GM21526 (cell line): Measurements from ENCODE around the gene COBLL1.
"Not testable (repeated sequence)": the region's sequence is repeated elsewhere in the genome, so short reads cannot be mapped to it uniquely, and the experiment has no call there.

Experiments used
- ATAC-seq: cut with Tn5 transposase; IDR thresholded peaks from one replicate; pipeline ENCODE4 v1.9.1; 2021; ENCODE audit warnings: moderate library complexity; ENCODE audit not compliant: unreplicated experiment, low FRiP score

Gene COBLL1

DNA sequence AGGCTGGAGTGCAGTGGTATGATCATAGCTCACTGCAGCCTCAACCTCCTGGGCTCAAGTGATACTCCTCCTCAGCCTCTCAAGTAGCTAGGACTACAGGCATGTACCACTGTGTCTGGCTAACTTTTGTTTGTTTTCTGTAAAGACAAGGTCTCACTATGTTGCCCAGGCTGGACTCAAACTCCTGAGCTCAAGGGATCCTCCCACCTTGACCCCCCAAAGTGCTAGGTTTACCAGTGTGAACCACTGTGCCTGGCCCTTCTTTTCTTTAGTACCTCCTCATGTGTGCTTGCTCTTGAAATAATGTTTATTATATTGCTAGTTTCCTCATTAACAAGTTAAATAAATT, 19.0 kb upstream of the COBLL1 start:
- no peak for ATAC-seq

DNA sequence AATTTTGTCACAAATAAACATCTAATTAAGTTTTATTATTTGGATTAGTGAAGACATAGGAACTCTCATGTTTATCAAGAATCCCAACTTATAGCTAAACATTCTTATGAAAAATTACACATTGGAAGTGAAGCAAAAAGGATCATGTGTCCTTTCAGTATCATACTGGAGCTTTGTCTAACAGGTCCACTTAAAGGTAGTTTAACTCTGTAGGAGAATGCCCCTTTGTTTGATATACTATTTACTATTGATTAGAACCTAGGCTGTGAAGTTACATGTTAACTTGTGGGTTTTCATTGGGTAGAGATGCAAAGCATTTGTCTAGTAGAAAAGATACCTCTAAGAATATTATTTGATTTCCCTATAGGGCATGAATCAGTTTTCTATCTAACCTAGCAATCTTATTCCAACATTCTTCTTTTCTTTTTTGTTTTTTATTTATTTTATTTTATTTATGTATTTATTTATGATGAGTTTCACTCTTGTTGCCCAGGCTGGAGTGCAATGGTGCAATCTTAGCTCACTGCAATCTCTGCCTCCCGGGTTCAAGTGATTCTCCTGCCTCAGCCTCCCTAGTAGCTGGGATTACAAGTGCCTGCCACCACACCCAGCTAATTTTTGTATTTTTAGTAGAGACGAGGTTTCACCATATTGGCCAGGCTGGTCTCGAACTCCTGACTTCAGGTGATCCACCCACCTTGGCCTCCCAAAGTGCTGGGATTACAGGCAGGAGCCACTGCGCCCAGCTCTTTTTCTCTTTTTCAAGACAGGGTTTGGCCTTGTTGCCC, 18.5 kb upstream of the COBLL1 start:
- ATAC-seq, result not testable (repeated sequence)

DNA sequence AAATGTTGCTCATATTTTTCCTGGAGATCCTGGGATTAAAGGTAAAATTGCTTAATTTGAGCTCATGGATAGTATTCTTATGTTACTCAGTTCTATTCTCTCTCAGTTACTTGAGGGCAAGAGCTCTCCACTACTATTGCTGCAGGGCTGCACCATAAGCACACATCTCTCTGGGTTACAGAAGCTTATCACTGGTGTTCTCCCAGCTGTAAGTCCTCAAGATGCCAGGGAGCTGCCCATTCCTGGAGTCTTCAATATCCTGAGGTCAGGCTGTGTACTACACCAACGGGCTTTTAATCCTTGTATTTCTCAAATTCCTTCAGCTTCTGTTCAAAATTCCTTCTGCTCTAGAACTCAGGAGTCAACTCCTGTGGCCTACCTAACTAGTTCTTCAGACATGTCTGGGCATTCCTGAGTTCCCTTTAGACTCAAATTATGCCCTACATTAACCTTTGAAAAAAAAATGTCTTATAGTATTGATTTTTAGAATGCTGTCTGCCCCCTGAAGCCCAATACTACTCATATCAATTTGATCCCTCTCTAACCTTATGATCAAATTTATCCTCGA, 17.7 kb upstream of the COBLL1 start:
- no peak for ATAC-seq

GRCh38 chr2:164852086-164852485, 10.5 kb upstream of the COBLL1 start:
- ATAC-seq, result no peak

GRCh38 chr2:164850235-164850634, 8.6 kb upstream of the COBLL1 start:
- no peak for ATAC-seq

GRCh38 chr2:164849506-164849905, 7.9 kb upstream of the COBLL1 start:
- no peak for ATAC-seq

- no peak for ATAC-seq
Observed at GRCh38 chr2:164847981-164848741, 6.5 kb upstream of the COBLL1 start.

GRCh38 chr2:164847291-164847690, 5.7 kb upstream of the COBLL1 start:
- no peak for ATAC-seq

GRCh38 chr2:164846276-164846675, 4.7 kb upstream of the COBLL1 start:
- ATAC-seq, result no peak

- ATAC-seq, result no peak
Observed at GRCh38 chr2:164843346-164843911, 1.8 kb upstream of the COBLL1 start.

DNA sequence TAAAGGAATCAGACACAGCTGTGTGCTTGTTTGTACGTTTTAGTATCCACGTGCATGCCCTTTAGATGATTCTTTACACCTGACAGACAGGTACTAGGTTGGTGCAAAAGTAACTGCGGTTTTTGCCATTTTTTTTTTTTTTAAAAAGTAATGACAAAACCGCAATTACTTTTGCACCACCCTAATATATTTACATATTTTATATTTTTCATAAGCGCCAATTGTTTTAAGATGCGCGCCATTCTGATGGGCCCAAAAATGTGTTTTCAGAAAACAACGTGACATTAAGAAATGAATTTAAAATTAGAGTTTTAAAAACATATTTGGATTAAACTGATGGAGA, 972 bp upstream of the COBLL1 start:
- no peak for ATAC-seq

- ATAC-seq, result peak; percentile 74
Observed at GRCh38 chr2:164840930-164841718, 499 bp downstream of the COBLL1 start.

DNA sequence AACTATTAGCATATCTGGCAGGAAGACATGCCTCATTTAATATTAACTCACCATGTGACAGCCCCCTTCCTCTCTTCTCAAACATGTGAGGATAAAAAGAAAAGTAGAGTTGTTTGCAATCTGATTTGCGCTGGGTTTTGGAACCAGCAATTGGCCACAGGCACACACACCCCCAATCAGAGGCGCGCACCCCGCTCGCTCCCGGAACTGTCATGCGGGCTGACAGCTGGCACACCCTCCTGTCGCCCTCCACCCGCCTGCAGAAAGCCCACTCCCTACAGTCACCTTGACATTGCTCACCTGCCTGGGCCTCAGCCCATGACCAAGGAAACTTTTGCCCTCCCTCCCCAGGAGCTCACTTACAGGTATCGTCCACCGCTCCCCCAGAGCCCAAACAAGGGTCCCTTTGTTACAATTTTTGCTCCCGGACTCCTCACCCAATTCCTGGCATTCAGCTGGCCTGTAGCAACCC, 1.1 kb downstream of the COBLL1 start:
- ATAC-seq, result no peak

- no peak for ATAC-seq
Observed at GRCh38 chr2:164839914-164840457, 1.6 kb downstream of the COBLL1 start.

DNA sequence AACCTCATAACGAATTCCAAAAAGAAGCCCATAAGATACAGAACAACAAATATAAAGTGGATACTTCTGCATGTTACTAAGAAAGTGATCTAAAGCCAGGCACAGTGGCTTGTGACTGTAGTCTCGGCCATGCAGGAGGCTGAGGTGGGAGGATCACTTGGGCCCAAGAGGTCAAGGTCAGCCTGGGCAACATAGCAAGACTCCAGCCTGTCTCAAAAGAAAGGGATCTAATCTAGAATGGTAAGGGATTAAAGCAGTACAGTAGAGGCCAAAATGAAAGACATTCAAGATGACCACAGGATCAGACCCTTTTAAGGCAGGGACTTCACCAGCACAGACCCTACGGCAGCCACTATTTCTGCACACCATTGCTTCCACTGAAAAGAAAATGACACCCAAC, 3.8 kb downstream of the COBLL1 start:
- no peak for ATAC-seq

GRCh38 chr2:164836907-164837306, 4.7 kb downstream of the COBLL1 start:
- ATAC-seq, result no peak

DNA sequence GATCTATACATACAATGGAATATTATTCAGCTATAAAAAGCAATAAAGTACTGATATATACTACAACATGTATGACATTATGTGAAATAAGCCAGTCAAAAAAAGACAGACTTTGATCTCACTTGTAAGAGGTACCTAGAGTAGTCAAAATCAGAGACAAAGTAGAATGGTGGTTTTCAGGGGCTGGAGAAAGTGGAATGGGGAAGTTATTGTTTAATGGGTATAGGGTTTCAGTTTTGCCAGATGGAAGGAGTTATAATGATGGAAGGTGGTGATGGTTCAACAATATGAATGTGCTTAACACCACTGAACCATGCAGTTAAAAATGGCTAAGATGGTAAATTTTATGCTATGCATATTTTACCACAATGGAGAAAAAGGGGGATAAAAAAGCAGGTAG, 6.3 kb downstream of the COBLL1 start:
- ATAC-seq, result no peak

GRCh38 chr2:164831887-164832286, 9.7 kb downstream of the COBLL1 start:
- no peak for ATAC-seq

DNA sequence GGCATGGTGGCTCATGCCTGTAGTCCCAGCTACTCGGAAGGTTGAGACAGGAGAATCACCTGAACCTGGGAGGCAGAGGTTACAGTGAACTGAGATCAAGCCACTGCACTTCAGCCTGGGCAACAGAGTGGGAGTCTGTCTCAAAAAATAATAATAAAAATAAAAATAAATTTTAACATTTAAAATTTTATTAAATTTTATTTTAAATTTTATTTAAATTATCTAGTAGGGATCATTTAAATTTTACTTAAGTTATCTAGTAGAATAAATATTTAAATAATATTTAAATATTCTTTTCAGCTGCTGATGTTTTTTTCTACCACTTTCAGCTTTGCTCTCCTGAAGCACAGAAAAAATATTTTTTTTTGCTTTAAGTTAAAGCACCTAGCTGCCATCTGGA, 10.4 kb downstream of the COBLL1 start:
- no peak for ATAC-seq
